HL-60 (cell line): ENCODE data around the gene P2RY11.

Experiments used
- DNase-seq, 2 experiments: peaks; one replicate each; pipeline ENCODE4 v3.0.0-alpha.2; 2010 to 2020; ENCODE audit warnings: low read depth in 1 of 2, low spot score in 1 of 2
- H3K27ac ChIP-seq: fragments of 250-450 bp; sonication (Bioruptor Pico); replicated peaks from 2 replicates; pipeline ENCODE4 v1.5.1; 2020; ENCODE audit warnings: mild to moderate bottlenecking, moderate library complexity
- H3K27me3 ChIP-seq: fragments of 250-450 bp; sonication (Bioruptor Pico); 2 replicates; pipeline ENCODE4 v1.5.1; 2021; ENCODE audit warnings: mild to moderate bottlenecking, moderate library complexity; ENCODE audit not compliant: insufficient read depth, poor library complexity, severe bottlenecking
- H3K4me3 ChIP-seq: replicated peaks from 2 replicates; pipeline ENCODE4 v1.5.1; 2011; ENCODE audit warnings: mild to moderate bottlenecking, control low read depth, low read length; ENCODE audit not compliant: insufficient read depth
- CTCF ChIP-seq: IDR thresholded peaks from one replicate; pipeline ENCODE4 v1.5.1; 2011; ENCODE audit warnings: low read length, control low read depth, inconsistent platforms; ENCODE audit not compliant: insufficient read depth
- GABPA ChIP-seq: IDR thresholded peaks from 2 replicates; pipeline ENCODE4 v1.6.1; 2012; ENCODE audit warnings: low read depth
- POLR2AphosphoS5 ChIP-seq: IDR thresholded peaks from 2 replicates; pipeline ENCODE4 v1.6.1; 2012; ENCODE audit warnings: low read depth
- SPI1 ChIP-seq: IDR thresholded peaks from 2 replicates; pipeline ENCODE4 v1.6.1; 2012; ENCODE audit warnings: low read depth, mild to moderate bottlenecking, borderline replicate concordance
- TF ChIP-seq, protein P1 (sequence below): IDR thresholded peaks from 2 replicates; pipeline ENCODE4 v1.6.1; 2012; ENCODE audit warnings: low read depth; ENCODE audit not compliant: insufficient replicate concordance

The P2RY11 gene

DNA sequence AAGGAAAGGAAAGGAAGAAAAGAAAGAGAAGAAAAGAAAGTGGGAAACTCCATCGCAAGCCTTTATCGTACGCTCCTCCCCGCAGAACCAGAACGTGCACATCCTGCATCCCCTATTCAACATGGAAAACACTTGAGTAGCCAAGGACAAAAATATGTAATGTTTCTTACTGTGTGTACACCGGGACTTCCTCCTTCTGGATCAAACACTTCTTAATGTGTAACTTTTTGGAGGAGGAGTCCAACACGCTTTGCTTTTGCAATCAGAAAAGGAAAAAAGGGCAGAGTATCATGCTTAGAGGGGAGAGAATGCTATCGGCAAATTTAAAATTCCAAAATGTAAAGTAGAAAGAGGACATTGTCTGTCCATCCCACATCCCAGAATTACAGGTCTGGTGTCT is 33.2 kb upstream of the P2RY11 start:
- Histone ChIP-seq H3K27me3 (no peaks in the 10 kb centered on the region), H3K27ac (no peak overlapping the region), H3K4me3 (no peak overlapping the region)
- DNase-seq = no peak
- TF ChIP-seq CTCF = no peak
- TF ChIP-seq SPI1 = no peak
- TF ChIP-seq, protein P1, sequence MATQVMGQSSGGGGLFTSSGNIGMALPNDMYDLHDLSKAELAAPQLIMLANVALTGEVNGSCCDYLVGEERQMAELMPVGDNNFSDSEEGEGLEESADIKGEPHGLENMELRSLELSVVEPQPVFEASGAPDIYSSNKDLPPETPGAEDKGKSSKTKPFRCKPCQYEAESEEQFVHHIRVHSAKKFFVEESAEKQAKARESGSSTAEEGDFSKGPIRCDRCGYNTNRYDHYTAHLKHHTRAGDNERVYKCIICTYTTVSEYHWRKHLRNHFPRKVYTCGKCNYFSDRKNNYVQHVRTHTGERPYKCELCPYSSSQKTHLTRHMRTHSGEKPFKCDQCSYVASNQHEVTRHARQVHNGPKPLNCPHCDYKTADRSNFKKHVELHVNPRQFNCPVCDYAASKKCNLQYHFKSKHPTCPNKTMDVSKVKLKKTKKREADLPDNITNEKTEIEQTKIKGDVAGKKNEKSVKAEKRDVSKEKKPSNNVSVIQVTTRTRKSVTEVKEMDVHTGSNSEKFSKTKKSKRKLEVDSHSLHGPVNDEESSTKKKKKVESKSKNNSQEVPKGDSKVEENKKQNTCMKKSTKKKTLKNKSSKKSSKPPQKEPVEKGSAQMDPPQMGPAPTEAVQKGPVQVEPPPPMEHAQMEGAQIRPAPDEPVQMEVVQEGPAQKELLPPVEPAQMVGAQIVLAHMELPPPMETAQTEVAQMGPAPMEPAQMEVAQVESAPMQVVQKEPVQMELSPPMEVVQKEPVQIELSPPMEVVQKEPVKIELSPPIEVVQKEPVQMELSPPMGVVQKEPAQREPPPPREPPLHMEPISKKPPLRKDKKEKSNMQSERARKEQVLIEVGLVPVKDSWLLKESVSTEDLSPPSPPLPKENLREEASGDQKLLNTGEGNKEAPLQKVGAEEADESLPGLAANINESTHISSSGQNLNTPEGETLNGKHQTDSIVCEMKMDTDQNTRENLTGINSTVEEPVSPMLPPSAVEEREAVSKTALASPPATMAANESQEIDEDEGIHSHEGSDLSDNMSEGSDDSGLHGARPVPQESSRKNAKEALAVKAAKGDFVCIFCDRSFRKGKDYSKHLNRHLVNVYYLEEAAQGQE = no peak
- TF ChIP-seq POLR2AphosphoS5 = no peak
- no peak for TF ChIP-seq GABPA

DNA sequence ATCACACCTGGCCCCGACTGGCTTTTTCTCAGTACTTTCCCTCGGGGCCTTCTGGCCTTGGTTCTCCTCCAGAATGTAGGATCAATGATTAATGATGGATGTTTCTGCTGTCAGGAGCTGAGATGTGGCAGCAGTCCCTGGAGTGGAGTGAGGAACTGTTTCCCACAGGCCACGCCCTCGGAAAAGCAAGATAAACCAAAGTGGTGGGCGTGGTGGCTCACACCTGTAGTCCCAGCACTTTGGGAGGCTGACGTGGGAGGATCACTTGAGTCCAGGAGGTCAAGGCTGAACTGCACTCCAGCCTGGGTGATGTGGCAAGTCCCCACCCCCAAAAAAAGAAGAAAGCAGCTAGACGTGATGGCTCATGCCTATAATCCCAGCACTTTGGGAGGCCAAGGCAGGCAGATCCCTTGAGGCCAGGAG is 32.5 kb upstream of the P2RY11 start:
- TF ChIP-seq, protein P1 = no peak
- no peaks in the 10 kb centered on the region for H3K27me3 ChIP-seq
- no peak overlapping the region for H3K27ac ChIP-seq
- no peak overlapping the region for H3K4me3 ChIP-seq
- no peak for DNase-seq

DNA sequence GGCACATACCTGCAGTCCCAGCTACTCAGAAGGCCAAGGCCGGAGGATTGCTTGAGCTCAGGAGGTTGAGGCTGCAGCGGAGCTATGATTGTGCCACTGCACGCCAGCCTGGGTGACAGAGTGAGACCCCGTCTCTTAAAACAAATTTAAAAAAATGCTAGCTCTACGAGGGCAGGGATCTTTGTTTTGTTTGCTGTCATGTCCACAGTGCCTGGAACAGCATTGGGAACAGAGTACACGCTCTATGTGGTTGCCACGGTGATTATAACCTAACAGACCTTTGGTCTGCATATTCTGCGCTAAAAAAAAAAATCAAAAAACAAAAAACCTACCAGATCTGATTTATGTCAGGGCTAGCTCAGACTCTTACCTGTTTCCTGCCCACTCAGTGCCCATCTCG is 27.6 kb upstream of the P2RY11 start:
- no peak overlapping the region for H3K27ac ChIP-seq
- TF ChIP-seq GABPA = no peak
- no peak for DNase-seq

GRCh38 chr19:10084803-10085202 is 26.7 kb upstream of the P2RY11 start:
- H3K27ac ChIP-seq = no peak overlapping the region
- no peak for TF ChIP-seq SPI1
- no peak for TF ChIP-seq GABPA
- TF ChIP-seq, protein P1 = no peak
- TF ChIP-seq CTCF = no peak
- TF ChIP-seq POLR2AphosphoS5 = no peak
- H3K4me3 ChIP-seq = no peak overlapping the region
- DNase-seq = no peak
- H3K27me3 ChIP-seq = no peaks in the 10 kb centered on the region

More for the DNA sequence above, 27.6 kb upstream of the P2RY11 start:
- H3K27me3 ChIP-seq = no peaks in the 10 kb centered on the region
- H3K4me3 ChIP-seq = no peak overlapping the region
